Measurements from ENCODE around the gene PTP4A1. TPM values are rescaled to one million over a fixed set of nuclear protein-coding genes. Genes with fewer than 3 reads are reported as not detected.

Gene PTP4A1
- total RNA-seq, 1 donor from 2014 or later = 87.9 TPM

- Mint-ChIP-seq H3K27ac (ENCODE audit: unreplicated experiment) (no peak overlapping the region), H3K36me3 (ENCODE audit: unreplicated experiment) (no peaks in the 10 kb centered on the region), H3K4me1 (ENCODE audit: low read depth, unreplicated experiment) (no peaks in the 10 kb centered on the region), H3K9me3 (ENCODE audit: unreplicated experiment) (no peaks in the 10 kb centered on the region), H3K4me3 (ENCODE audit: unreplicated experiment) (no peak overlapping the region), H3K27me3 (ENCODE audit: unreplicated experiment) (no peaks in the 10 kb centered on the region)
- no peak for DNase-seq
- TF ChIP-seq, protein P1, sequence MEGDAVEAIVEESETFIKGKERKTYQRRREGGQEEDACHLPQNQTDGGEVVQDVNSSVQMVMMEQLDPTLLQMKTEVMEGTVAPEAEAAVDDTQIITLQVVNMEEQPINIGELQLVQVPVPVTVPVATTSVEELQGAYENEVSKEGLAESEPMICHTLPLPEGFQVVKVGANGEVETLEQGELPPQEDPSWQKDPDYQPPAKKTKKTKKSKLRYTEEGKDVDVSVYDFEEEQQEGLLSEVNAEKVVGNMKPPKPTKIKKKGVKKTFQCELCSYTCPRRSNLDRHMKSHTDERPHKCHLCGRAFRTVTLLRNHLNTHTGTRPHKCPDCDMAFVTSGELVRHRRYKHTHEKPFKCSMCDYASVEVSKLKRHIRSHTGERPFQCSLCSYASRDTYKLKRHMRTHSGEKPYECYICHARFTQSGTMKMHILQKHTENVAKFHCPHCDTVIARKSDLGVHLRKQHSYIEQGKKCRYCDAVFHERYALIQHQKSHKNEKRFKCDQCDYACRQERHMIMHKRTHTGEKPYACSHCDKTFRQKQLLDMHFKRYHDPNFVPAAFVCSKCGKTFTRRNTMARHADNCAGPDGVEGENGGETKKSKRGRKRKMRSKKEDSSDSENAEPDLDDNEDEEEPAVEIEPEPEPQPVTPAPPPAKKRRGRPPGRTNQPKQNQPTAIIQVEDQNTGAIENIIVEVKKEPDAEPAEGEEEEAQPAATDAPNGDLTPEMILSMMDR (IDR thresholded peaks at IDR 0.05; ENCODE audit: partially characterized antibody, unreplicated experiment) = no peak
These were observed 18.4 kb upstream of the PTP4A1 start for GRCh38 chr6:63553900-63554299.

GRCh38 chr6:63554782-63555181 lies 17.5 kb upstream of the PTP4A1 start:
- H3K9me3 Mint-ChIP-seq (ENCODE audit: unreplicated experiment) = no peaks in the 10 kb centered on the region
- no peak for DNase-seq
- no peak overlapping the region for H3K4me3 Mint-ChIP-seq (ENCODE audit: unreplicated experiment)
- H3K27me3 Mint-ChIP-seq (ENCODE audit: unreplicated experiment) = no peaks in the 10 kb centered on the region
- TF ChIP-seq, protein P1 (IDR thresholded peaks at IDR 0.05; ENCODE audit: partially characterized antibody, unreplicated experiment) = no peak
- no peaks in the 10 kb centered on the region for H3K36me3 Mint-ChIP-seq (ENCODE audit: unreplicated experiment)
- no peaks in the 10 kb centered on the region for H3K4me1 Mint-ChIP-seq (ENCODE audit: low read depth, unreplicated experiment)
- no peak overlapping the region for H3K27ac Mint-ChIP-seq (ENCODE audit: unreplicated experiment)

GRCh38 chr6:63556369-63556768 lies 15.9 kb upstream of the PTP4A1 start:
- Mint-ChIP-seq H3K4me3 (ENCODE audit: unreplicated experiment) (no peak overlapping the region), H3K27ac (ENCODE audit: unreplicated experiment) (no peak overlapping the region), H3K27me3 (ENCODE audit: unreplicated experiment) (no peaks in the 10 kb centered on the region), H3K36me3 (ENCODE audit: unreplicated experiment) (no peaks in the 10 kb centered on the region), H3K4me1 (ENCODE audit: low read depth, unreplicated experiment) (no peaks in the 10 kb centered on the region), H3K9me3 (ENCODE audit: unreplicated experiment) (no peaks in the 10 kb centered on the region)
- TF ChIP-seq, protein P1 (IDR thresholded peaks at IDR 0.05; ENCODE audit: partially characterized antibody, unreplicated experiment) = no peak
- DNase-seq = no peak

DNA sequence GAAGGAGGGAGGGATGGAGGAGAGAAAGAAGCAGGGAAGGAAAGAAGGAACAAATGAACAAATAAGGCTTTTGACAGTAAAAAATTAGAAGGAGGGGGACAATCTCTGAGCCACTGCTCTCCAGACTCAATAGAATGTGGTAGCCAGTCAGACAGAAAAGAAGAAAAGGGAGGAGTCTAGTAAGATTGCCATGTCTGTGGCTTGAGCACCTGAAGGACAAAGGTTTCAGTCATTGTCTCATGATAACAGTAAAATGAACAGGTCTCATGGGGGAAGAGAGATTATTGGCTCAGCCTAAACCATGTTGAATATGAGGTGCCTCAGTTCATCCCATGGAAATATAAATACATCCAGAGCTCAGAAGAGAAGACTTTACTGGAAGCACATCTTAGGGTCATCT lies 14.0 kb upstream of the PTP4A1 start:
- no peaks in the 10 kb centered on the region for H3K9me3 Mint-ChIP-seq (ENCODE audit: unreplicated experiment)
- H3K4me1 Mint-ChIP-seq (ENCODE audit: low read depth, unreplicated experiment) = no peaks in the 10 kb centered on the region
- DNase-seq = no peak
- H3K27me3 Mint-ChIP-seq (ENCODE audit: unreplicated experiment) = no peaks in the 10 kb centered on the region
- TF ChIP-seq, protein P1 (IDR thresholded peaks at IDR 0.05; ENCODE audit: partially characterized antibody, unreplicated experiment) = no peak
- H3K36me3 Mint-ChIP-seq (ENCODE audit: unreplicated experiment) = no peaks in the 10 kb centered on the region
- H3K4me3 Mint-ChIP-seq (ENCODE audit: unreplicated experiment) = no peak overlapping the region
- H3K27ac Mint-ChIP-seq (ENCODE audit: unreplicated experiment) = no peak overlapping the region

DNA sequence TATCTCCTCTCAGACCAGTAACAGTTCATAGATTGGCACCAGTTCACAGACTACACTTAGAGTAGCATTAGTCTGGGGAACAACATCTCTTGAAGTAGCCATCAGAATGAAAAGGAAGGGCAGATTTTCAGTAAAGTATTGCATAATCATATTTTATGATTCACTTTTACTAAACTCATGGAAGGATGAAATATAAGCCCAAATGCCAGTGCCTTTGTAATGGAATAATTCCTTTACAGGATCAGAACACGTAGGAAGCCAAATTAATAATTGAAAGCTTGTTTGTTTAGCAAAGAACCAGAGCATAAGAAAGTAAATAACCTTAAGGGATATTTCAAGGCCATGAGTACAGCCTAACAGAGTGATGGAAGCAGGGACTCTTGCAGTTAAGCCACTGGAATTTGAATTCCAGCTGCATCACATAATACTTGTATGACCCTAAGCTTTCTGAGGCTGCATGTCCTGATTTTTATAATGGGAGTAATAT lies 11.4 kb upstream of the PTP4A1 start:
- H3K4me1 Mint-ChIP-seq (ENCODE audit: low read depth, unreplicated experiment) = no peaks in the 10 kb centered on the region
- DNase-seq = no peak
- H3K27me3 Mint-ChIP-seq (ENCODE audit: unreplicated experiment) = no peaks in the 10 kb centered on the region
- H3K36me3 Mint-ChIP-seq (ENCODE audit: unreplicated experiment) = no peaks in the 10 kb centered on the region
- no peak overlapping the region for H3K4me3 Mint-ChIP-seq (ENCODE audit: unreplicated experiment)
- no peaks in the 10 kb centered on the region for H3K9me3 Mint-ChIP-seq (ENCODE audit: unreplicated experiment)
- H3K27ac Mint-ChIP-seq (ENCODE audit: unreplicated experiment) = no peak overlapping the region
- TF ChIP-seq, protein P1 (IDR thresholded peaks at IDR 0.05; ENCODE audit: partially characterized antibody, unreplicated experiment) = no peak

Measured in glutamatergic neuron (in vitro differentiated cells).